Memory B cell (primary cell): ENCODE data around the gene LDLRAD1.

Experiments
- ATAC-seq: fragments of 150-1000 bp; cut with Tn5 transposase; 2 replicates; pipeline ENCODE4 v1.10.0; 2021; ENCODE audit warnings: low read depth, mild to moderate bottlenecking, moderate library complexity
- DNase-seq, 2 donors: peaks; one replicate each; pipeline ENCODE4 v3.0.0; 2022; ENCODE audit warnings: low spot score in 2 of 2
- H3K27ac Mint-ChIP-seq: one replicate; pipeline ENCODE4 v1.8.0; 2022; ENCODE audit warnings: mild to moderate bottlenecking, moderate library complexity, mixed read lengths
- H3K27me3 Mint-ChIP-seq: one replicate; pipeline ENCODE4 v1.8.0; 2022; ENCODE audit warnings: mixed read lengths
- H3K36me3 Mint-ChIP-seq: one replicate; pipeline ENCODE4 v1.8.0; 2022; ENCODE audit warnings: mild to moderate bottlenecking, mixed read lengths
- H3K4me1 Mint-ChIP-seq: one replicate; pipeline ENCODE4 v1.8.0; 2022; ENCODE audit warnings: mixed read lengths
- H3K4me3 Mint-ChIP-seq: one replicate; pipeline ENCODE4 v1.8.0; 2022; ENCODE audit warnings: mild to moderate bottlenecking, moderate library complexity, mixed read lengths
- H3K9me3 Mint-ChIP-seq: one replicate; pipeline ENCODE4 v1.8.0; 2022; ENCODE audit warnings: mixed read lengths

The LDLRAD1 gene

DNA sequence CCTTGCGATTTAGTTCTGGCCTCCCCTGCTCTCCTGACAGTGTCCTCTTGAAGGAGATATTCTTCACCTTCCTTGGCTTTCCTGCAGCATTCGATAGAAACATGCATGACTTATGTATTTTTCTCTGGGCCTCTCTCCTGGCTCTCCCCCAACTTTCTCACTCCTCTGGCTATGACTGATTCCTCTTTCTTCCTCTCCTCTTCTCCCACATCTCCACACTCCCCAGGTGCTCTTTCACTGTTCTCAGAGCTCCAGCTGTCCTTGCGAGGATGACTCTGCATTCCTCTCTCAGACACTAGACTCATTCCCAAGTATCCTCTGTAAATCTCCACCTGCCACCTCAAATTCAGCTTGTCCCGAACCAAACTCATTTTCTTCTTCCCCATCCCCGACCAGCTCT is 53.9 kb downstream of the LDLRAD1 start:
- no peaks in the 10 kb centered on the region for H3K27me3 Mint-ChIP-seq
- H3K4me3 Mint-ChIP-seq, result no peak overlapping the region
- H3K9me3 Mint-ChIP-seq, result no peaks in the 10 kb centered on the region
- DNase-seq (no peak), ATAC-seq (no peak)
- peaks cover 21% of the 10 kb centered on the region for H3K36me3 Mint-ChIP-seq
- H3K27ac Mint-ChIP-seq, result peak overlapping the region; percentile 39
- H3K4me1 Mint-ChIP-seq, result peaks cover 8% of the 10 kb centered on the region

DNA sequence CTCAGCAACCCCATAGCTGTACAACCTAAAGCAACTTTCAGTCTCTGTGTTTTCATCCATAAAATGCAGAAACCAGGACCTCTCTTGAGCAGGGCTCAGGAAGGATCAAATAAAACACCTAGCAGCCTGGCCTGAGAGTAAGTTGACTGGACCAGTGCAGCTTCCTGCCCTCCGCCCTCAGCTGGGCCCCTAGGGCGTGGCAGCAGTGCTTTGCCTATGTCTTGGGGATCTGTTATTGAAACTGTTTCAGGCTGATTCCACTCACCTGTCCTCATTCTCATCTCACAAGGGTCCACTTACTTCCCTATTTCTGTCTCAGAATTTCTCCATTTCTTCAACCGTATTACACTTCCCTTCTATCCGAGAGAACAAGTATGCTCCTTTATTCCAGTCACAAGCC is 54.5 kb downstream of the LDLRAD1 start:
- peaks cover 21% of the 10 kb centered on the region for H3K36me3 Mint-ChIP-seq

DNA sequence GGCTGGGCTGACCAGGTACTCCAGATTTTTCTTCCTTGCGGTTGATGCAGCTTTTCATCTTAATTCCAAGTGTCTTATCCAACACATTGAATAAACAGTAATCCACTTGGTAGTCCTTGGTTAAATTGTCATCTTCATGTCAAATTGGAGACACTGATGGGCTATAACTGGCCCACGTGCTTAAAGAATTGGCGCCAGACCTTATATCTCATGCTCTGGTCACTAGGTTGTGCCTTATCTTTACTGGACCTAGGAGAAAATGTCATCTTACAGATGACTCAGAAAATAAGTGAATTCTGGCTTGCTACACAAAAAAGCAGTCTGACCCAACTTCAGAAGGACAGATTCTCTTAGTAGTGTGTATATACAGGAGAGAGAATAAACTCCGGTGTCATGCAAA is 55.6 kb downstream of the LDLRAD1 start:
- Mint-ChIP-seq H3K27ac (no peak overlapping the region), H3K36me3 (peaks cover 20% of the 10 kb centered on the region), H3K9me3 (no peaks in the 10 kb centered on the region), H3K4me1 (peaks cover 8% of the 10 kb centered on the region), H3K27me3 (no peaks in the 10 kb centered on the region), H3K4me3 (no peak overlapping the region)
- no peak for DNase-seq
- ATAC-seq, result no peak

More for the DNA sequence above, 54.5 kb downstream of the LDLRAD1 start:
- Mint-ChIP-seq H3K4me1 (peaks cover 8% of the 10 kb centered on the region), H3K4me3 (no peak overlapping the region), H3K9me3 (no peaks in the 10 kb centered on the region), H3K27me3 (no peaks in the 10 kb centered on the region), H3K27ac (no peak overlapping the region)
- DNase-seq (no peak), ATAC-seq (no peak)

DNA sequence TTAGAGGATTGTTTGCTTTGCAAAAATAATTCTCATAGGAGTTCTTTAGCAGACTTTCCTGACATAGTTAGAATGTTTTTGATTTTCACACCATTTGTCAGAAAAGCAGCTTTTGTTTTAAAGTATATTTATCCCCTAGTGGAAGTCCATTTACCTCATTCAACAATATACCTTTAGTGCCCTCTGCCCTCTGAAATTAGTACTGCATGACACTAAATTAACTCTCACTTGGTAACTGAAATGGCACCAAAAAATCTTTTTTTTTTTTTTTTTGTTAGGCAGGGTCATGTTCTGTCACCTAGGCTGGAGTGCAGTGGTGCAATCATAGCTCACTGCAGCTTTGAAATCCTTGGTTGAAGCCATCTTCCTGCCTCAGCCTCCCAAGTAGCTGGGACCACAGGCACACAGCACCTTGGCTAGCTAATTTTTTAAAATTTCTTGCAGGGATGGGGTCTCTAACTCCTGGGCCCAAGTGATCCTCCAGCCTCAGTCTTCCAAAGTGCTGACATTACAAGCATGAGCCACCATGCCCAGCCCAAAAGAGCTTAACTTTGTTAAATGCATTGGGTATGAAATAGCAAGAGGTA is 58.2 kb downstream of the LDLRAD1 start:
- Mint-ChIP-seq H3K4me1 (peaks cover 8% of the 10 kb centered on the region), H3K9me3 (no peaks in the 10 kb centered on the region), H3K27ac (no peak overlapping the region), H3K36me3 (peaks cover 13% of the 10 kb centered on the region), H3K4me3 (no peak overlapping the region), H3K27me3 (no peaks in the 10 kb centered on the region)
- ATAC-seq (peak; percentile 51), DNase-seq (peak in 1 of 2 donors; percentile 49)
